ENCODE measurements around the gene LHCGR.
A peak's percentile ranks its signal among the peaks of the same experiment; 100 is the strongest.
"Not testable (repeated sequence)": the region's sequence is repeated elsewhere in the genome, so short reads cannot be mapped to it uniquely, and the experiment has no call there.

The LHCGR gene

DNA sequence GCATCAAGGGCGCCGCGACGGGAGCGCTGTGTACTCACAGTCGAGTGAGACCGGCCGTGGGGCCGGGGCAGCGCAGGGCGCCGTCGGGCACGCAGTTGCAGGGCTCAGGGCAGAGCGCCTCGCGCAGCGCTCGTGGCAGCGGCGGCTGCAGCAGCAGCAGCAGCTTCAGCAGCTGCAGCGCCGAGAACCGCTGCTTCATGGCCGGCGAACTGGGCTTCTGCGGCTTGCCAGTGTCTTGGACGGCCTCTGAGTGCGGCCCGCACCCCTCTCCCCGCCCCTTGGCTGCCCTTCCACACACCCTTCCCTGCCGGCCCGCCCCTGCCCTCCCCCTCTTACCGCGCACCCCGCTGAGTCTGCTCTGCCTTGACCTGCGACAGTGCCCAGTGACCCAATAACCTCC lies at the start of gene LHCGR:
Gene LHCGR (minus strand): TSS at position 252 of the 400 bp plus-strand sequence. CDS start 53 bp downstream, at position 199.
- DNase-seq: no peak

DNA sequence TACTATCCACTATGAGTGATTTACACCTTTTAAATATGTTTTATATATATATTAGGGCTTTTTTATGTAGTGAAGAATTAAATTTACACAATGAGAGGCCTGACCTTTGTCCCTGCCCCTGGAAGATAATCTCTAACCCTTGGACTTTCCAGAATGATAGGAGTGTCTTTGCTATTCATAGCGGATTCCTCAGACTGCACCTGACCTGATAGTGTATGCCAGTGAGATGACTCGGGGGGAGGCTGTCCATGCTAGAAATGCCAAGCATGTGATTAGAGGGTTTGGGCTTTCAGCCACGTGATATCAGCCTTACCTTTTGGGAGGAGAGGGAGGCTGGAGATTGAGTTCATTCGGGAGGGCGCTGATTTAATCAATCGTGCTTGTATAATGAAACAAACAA lies 44.1 kb upstream of the LHCGR start:
- DNase-seq: no peak

DNA sequence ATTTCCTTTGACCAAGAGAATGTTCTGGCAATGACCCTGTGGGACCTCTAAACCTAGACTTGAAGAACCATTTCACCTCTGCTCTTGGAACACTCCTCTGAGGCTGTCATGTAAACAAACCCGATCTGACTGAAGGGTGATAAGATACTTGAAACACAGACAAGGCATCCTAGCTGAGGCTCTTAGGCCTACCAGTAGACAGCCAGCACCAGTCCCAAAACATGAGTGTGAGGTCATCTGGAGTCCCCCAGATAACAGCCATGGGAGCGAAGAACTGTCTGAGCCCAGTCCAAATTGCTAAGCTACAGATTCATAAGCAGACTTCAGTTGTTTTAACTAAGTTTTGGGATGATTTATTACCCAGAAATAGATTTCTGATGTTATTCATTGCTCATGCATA lies 39.5 kb upstream of the LHCGR start:
- no peak for DNase-seq

DNA sequence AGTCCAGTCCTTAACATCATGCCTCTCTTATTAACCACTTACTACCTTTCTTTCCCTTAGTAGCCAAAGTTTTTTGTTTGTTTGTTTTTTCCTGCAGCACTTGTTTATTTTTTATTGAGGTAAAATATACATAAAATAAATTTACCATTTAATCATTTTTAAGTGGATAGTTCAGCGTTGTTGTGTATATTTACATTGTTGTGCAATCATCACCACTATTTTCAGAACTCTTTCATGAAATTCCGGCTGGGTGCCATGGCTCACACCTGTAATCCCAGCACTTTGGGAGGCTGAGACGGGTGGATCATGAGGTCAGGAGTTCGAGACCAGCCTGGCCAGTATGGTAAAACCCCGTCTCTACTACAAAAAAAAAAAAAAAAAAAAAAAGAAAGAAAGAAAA lies 38.1 kb upstream of the LHCGR start:
- no peak for DNase-seq

DNA sequence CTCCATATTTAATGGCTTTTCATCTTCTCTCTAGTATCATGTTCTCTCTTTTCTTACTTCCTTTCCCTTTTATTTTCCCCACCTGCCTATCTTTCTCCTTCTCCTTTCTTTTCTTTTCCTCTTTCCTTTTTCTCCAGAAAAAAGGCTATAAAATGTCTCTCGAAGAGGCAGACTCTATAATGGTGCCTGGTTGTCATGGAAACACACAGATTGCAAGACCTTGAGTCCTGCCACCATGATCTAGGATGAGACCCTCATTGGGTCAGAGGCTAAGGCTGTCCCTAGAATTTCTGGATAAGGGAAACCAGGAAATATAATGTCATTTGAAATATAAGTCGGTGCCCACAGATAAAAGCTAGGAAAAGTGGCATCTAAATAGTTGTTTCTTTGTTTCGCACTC lies 36.5 kb upstream of the LHCGR start:
- no peak for DNase-seq

DNA sequence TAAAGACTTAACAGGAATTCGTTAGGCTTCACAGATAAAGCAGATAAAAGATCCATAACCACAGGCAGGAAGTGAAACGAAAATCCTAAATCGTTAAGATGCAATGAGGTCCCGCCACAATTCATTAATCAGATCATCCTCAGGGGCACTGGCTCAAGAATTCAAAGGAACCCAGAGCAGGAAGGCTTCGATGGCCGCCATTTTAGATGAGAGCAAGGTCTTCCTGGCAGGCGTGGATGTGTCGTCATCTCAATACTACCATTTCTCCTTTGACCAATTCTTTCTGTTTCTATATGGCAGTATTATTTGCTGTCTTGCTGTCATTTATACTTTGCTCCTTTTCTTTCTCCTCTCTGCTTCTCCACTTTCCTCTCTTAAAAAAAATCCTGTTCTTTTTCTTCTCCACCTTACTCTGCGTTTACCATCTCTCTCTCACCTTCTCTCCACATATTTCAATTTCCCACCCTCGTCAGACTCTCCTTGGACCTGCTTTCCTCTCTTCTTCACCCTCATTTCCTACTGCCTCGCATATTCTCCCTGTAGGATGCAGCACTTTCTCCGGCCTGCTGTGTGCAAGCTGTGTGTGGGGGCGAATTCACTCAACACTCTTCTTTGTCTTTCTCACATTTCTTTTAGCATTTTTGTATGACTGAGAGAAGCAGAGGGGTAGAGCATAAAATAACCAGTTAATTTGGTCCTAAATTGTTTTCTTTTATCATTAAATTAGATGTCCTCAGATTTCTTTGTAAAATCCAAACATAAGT lies 35.1 kb upstream of the LHCGR start:
- no peak for DNase-seq

DNA sequence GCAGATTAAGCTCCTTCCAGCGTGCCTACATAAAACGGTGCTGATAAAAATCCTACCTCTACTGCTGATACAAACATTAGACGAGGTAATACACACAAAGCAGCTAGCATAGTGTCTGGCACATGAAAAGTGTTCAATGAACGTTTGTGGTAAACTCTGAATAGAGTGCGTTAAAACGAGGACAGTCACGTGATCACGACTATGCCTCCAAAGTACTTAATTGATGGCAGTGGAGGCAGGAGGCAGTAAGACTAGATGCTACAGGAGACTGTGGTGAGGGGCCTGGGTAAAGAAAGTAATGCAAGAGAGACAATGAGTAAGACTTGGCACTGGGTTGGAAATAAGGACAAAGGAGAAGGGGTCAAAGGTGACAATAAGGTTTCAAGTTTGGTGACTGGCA lies 32.1 kb upstream of the LHCGR start:
- no peak for DNase-seq

DNA sequence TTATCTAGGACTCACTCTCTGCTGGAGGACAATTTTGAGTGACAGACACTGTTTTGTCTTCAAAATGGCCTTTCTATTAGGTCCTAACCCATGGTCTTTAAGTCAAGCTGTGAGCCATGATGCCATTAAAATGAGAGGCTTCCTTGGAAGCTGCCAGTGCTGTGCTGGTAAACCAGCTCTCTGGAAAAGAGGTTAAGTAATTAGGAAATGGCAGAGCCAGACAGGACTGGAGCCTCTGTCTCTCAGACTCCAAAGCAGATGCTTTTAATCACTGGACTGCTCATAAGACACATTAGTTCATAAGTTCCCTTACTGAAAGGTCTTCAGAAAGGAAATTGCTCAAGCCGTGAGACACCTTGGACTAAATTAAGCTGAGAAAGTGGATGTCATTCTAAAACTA lies 25.8 kb upstream of the LHCGR start:
- no peak for DNase-seq

DNA sequence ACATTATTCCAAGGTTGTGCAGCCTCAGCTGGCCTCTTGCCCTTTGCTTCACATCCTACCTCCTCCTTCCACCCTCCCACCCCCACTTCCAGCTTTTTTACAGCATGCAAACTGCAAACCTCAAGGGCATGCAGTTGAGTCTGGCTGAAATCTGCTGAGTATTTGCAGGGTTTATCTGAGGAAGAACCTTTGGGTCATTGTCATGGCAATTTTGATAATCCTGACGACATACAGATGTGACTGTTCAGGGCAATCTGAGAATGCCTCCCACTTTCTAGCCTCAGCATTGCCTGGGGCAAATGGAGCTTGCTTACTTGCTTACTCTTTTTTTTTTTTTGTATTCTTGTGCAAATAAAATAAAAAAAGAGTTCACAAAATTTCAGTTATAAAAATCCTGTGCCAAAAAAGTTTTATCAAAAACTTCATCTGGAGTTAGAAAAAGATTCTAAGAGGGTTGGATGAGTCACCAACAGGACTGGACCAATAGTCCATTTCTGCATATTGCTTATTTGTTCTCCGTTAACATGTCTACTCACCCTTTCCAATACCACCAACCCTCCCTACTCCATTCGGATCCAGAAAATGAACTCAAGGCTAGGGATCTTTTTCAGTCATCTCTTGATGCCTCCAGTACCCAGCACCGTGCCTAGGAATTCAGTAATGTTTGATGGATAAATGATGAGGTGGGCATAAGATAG lies 23.6 kb upstream of the LHCGR start:
- DNase-seq: no peak

DNA sequence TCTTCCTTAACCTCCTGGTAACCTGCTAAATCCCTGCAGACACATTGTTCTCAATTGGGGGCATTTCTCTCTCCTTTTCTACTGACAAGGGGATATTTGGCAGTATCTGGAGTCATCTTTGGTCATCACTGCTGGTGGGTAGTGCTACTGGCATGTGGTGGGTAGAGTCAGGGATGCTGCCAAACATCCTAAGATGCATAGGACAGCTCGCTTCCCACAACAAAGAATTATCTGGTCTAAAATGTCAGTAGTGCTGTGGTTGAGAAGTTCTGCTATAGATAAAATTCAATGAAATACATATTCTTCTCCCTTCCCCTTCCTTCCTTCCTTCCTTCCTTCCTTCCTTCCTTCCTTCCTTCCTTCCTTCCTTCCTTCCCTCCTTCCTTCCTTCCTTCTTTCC lies 18.7 kb upstream of the LHCGR start:
- DNase-seq: no peak

DNA sequence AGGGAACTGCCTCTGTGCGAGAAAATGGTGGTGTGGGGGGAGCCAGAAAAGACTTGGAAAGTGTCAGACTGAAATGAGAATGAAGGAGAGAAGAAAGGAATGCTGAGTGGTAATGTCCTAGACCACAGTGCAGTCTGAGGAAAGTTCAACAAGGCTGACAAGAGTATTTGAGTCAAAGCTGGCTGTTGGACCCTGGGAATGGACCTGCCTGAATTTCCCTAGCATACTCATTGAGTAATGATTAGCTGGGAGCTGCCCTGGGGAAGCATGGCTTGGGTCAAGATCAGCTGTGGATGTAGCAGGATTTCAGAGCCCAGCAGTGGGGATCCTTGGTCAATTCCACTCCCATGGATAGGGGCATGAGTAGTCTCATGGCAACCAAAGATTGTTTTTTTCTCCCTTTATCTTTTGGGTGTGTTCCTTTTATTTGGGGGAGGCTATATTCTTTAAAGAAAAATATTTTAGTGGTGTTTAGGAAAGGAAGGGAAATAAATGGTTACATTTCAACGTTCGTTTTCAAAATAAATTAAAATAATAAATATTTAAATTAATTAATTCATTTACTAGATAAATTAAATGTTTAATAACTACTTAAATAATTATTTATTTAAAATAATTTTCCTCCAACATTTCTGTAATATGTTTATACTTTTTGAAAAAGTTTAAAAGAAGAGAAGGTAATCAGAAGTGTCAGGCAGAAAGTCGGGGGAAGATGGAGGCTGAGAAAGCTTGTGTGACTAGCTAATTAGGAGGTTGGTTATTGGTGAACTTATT lies 15.9 kb upstream of the LHCGR start:
- DNase-seq: no peak

DNA sequence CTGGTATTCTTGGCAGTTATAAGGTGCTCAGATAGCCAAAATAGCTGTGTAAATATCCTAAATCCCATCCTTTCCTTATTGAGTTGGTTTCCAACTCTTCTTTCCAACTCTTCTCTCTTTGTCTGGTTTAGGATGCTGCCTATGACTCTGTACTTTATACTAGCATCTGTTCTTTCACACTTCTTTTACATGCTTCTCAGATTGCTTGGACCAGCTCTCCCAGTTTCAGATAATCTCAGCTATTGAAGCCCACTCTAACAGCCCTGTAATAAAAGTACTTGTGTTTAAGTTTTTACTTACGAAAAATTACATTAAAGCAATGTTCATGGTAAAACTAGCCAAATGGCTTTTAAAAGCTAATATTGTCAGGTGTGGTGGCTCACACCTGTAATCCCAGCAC lies 14.7 kb upstream of the LHCGR start:
- no peak for DNase-seq

DNA sequence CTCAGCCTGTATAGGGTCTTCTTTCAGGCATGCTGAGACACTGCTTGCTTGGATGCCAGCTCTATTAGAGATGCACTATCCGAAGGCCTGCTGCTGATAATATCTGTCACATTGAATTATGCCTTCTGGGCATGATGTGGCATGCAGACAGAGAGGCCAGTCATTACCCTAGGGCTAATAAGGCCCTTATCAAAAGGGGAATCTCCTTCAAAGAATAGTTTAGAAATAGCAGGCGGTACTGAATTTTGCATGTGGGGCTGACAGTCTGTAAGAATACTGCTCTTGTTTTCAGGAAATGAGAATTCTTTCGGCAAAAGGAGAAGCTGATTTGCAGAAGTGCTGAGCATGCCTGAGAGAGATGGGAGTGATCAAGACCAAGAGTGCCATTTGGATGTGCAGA lies 13.1 kb upstream of the LHCGR start:
- peak; percentile 30 to 33 for DNase-seq

- DNase-seq: no peak
Measured at GRCh38 chr2:48767330-48767729, 11.8 kb upstream of the LHCGR start.

DNA sequence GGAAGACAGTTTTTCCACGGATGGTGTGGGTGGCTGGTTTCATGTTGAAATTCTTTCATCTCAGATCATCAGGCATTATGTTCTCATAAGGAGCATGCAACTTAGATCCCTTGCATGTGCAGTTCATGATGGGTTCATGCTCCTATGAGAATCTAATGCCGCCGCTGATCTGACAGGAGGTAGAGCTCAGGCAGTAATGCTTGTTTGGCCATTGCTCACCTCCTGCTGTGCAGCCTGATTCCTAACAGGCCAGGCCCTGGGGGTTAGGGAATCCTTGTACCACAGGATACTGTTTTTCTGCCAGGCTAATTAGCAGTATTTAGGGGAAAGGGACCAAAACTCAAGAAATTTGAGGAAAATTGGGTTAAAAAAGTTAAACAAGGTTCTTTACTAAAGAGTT lies 5.3 kb upstream of the LHCGR start:
- DNase-seq: no peak

- no peak for DNase-seq
Measured at GRCh38 chr2:48759682-48760081, 4.2 kb upstream of the LHCGR start.

DNA sequence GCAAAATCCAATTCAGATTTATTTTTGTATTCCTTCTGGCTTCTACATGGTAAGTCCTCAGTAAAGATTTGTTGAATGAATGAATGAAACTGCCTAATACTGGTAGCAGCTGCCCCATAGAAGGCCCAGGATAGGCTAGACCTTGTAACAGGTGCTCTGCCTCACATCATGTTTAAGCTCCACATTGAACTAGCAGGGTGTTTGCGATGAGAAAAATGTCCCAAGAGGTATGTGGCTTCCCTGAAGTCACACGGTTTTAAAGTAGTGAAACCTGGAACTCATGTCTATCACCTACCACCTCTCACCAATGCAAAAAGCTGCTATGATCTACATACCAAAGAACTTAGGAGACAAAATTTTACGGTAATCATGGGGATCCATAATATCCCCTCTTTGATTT lies 765 bp upstream of the LHCGR start:
- no peak for DNase-seq

- DNase-seq: no peak
Measured at GRCh38 chr2:48754874-48755273, 650 bp downstream of the LHCGR start.

- DNase-seq: no peak
Measured at GRCh38 chr2:48753228-48753627, 2.3 kb downstream of the LHCGR start.

- no peak for DNase-seq
Measured at GRCh38 chr2:48750128-48750739, 5.3 kb downstream of the LHCGR start.

- DNase-seq: no peak
Measured at GRCh38 chr2:48749291-48750127, 6.0 kb downstream of the LHCGR start.

DNA sequence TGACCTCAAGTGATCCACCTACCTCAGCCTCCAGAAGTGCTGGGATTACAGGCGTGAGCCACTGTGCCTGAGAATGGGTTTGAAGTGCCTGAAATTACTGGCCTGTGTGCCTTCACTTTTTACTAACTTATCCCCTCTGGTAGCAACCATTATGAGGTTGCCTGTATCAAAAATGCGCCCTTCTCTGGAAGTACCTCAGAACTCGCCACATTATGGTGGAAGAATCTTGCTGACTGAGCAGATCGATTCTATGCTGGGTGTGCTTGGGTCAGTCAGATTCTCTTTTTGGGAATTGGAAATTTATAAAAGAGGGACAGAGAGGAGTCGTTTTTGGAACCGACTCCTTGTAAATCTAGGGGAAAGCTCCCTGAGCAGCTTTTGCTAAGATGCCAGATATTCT lies 8.2 kb downstream of the LHCGR start:
- no peak for DNase-seq

GRCh38 chr2:48739236-48739635 lies 16.3 kb downstream of the LHCGR start:
- not testable (repeated sequence) for DNase-seq
